Measurements from ENCODE around the gene METTL26.

METTL26 gene

GRCh38 chr16:676913-677312 is 40.8 kb upstream of the METTL26 start:
- no peak overlapping the region for H3K4me3 ChIP-seq
- peaks cover 18 to 37% (median 26%) of the 10 kb centered on the region in 3 donors for H3K36me3 ChIP-seq
- H3K27ac ChIP-seq, result no peak overlapping the region
- peaks cover 0 to 8% of the 10 kb centered on the region in 2 donors for H3K27me3 ChIP-seq
- peaks cover 0 to 48% (median 31%) of the 10 kb centered on the region in 4 donors for H3K4me1 ChIP-seq
- H3K9me3 ChIP-seq, result no peaks in the 10 kb centered on the region
- intact Hi-C loops (cut with DNase I; ENCODE audit: low total_unique reads), result no loop called here
- DNase-seq, result no peak
- no peak for TF ChIP-seq CTCF (IDR thresholded peaks at IDR 0.05)

GRCh38 chr16:676565-676902 is 40.4 kb upstream of the METTL26 start:
- intact Hi-C loops (cut with DNase I; ENCODE audit: low total_unique reads), result no loop called here

GRCh38 chr16:675884-676564 is 39.9 kb upstream of the METTL26 start:
- peaks cover 0 to 39% (median 22%) of the 10 kb centered on the region in 4 donors for H3K4me1 ChIP-seq
- H3K27ac ChIP-seq, result peak overlapping the region in 1 of 2 donors; percentile 33

More at GRCh38 chr16:676565-676902, 40.4 kb upstream of the METTL26 start:
- H3K36me3 ChIP-seq, result peaks cover 18 to 37% (median 26%) of the 10 kb centered on the region in 3 donors
- H3K9me3 ChIP-seq, result no peaks in the 10 kb centered on the region
- no peak for DNase-seq
- H3K4me3 ChIP-seq, result no peak overlapping the region
- peaks cover 0 to 8% of the 10 kb centered on the region in 2 donors for H3K27me3 ChIP-seq
- H3K4me1 ChIP-seq, result peaks cover 0 to 44% (median 27%) of the 10 kb centered on the region in 4 donors
- TF ChIP-seq CTCF (IDR thresholded peaks at IDR 0.05), result no peak
- H3K27ac ChIP-seq, result no peak overlapping the region

GRCh38 chr16:674968-675883 is 39.1 kb upstream of the METTL26 start, which contains the start of gene RHBDL1:
RHBDL1 (plus strand) TSS chr16:675671; CDS start chr16:675791, 120 bp downstream.
- no peaks in the 10 kb centered on the region for H3K9me3 ChIP-seq
- peaks cover 0 to 8% of the 10 kb centered on the region in 2 donors for H3K27me3 ChIP-seq
- peaks cover 29 to 46% (median 37%) of the 10 kb centered on the region in 3 donors for H3K36me3 ChIP-seq
- intact Hi-C loops (cut with DNase I; ENCODE audit: low total_unique reads), result no loop called here
- peak within 1 kb of the TSS; percentile 42 to 49 for H3K4me3 ChIP-seq
- no peak for DNase-seq
- peak within 1 kb of the TSS in 1 of 2 donors; percentile 33 for H3K27ac ChIP-seq
- peaks cover 0 to 32% (median 18%) of the 10 kb centered on the region in 4 donors for H3K4me1 ChIP-seq
- TF ChIP-seq CTCF (IDR thresholded peaks at IDR 0.05), result no peak

More at GRCh38 chr16:675884-676564, 39.9 kb upstream of the METTL26 start:
- H3K36me3 ChIP-seq, result peaks cover 21 to 38% (median 29%) of the 10 kb centered on the region in 3 donors
- no peak for DNase-seq
- peaks cover 0 to 8% of the 10 kb centered on the region in 2 donors for H3K27me3 ChIP-seq
- H3K9me3 ChIP-seq, result no peaks in the 10 kb centered on the region
- H3K4me3 ChIP-seq, result peak overlapping the region; percentile 42 to 49
- intact Hi-C loops (cut with DNase I; ENCODE audit: low total_unique reads), result no loop called here
- no peak for TF ChIP-seq CTCF (IDR thresholded peaks at IDR 0.05)

GRCh38 chr16:674214-674881 is 38.2 kb upstream of the METTL26 start:
- DNase-seq, result no peak
- Histone ChIP-seq H3K27ac (no peak overlapping the region), H3K4me3 (no peak overlapping the region), H3K4me1 (peaks cover 0 to 31% (median 20%) of the 10 kb centered on the region in 4 donors), H3K36me3 (peaks cover 34 to 55% (median 43%) of the 10 kb centered on the region in 3 donors), H3K9me3 (no peaks in the 10 kb centered on the region), H3K27me3 (peaks cover 0 to 8% of the 10 kb centered on the region in 2 donors)
- intact Hi-C loops (cut with DNase I; ENCODE audit: low total_unique reads), result no loop called here
- no peak for TF ChIP-seq CTCF (IDR thresholded peaks at IDR 0.05)
